ENCODE measurements around the gene MET. TPM values are rescaled to one million over a fixed set of nuclear protein-coding genes. Genes with fewer than 3 reads are reported as not detected.
A peak's percentile ranks its signal among the peaks of the same experiment; 100 is the strongest.

MET gene
- total and polyA plus RNA-seq, 12 donors: 3.1 to 23.3 (median 15.0) TPM

DNA sequence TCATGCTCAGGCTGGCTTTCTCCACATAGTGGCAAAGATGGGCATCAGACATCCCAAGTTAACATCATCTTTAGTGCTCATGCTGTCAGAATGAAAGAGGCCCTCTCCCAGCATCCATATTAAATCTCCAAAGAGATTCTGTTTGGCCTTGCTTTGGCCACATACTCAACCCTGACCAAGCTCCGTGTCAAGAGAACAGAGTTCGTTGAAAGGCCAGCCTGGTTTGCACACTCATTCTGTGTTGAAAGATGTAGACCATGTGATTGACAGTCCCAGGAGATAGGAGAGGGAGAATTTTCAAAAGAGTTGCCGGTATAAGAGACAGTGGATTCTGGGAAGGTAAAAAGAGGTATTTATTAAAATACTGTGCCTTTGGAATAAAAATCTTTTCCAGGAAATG lies 19.7 kb downstream of the MET start:
- Histone ChIP-seq H3K27ac (no peak overlapping the region), H3K4me3 (no peak overlapping the region), H3K27me3 (no peaks in the 10 kb centered on the region), H3K9me3 (no peaks in the 10 kb centered on the region), H3K36me3 (peaks cover 0 to 6% (median 0%) of the 10 kb centered on the region in 9 donors), H3K4me1 (peaks cover 0 to 27% (median 0%) of the 10 kb centered on the region in 9 donors)
- ATAC-seq (peak in 1 of 8 donors; percentile 39), DNase-seq (no peak)
- WGBS, 2 donors: 30 to 46% methylated on average over 3 of the region's 3 CpGs
- intact Hi-C loops (cut with DNase I): no loop called here
- TF ChIP-seq, protein P1, sequence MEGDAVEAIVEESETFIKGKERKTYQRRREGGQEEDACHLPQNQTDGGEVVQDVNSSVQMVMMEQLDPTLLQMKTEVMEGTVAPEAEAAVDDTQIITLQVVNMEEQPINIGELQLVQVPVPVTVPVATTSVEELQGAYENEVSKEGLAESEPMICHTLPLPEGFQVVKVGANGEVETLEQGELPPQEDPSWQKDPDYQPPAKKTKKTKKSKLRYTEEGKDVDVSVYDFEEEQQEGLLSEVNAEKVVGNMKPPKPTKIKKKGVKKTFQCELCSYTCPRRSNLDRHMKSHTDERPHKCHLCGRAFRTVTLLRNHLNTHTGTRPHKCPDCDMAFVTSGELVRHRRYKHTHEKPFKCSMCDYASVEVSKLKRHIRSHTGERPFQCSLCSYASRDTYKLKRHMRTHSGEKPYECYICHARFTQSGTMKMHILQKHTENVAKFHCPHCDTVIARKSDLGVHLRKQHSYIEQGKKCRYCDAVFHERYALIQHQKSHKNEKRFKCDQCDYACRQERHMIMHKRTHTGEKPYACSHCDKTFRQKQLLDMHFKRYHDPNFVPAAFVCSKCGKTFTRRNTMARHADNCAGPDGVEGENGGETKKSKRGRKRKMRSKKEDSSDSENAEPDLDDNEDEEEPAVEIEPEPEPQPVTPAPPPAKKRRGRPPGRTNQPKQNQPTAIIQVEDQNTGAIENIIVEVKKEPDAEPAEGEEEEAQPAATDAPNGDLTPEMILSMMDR (IDR thresholded peaks at IDR 0.05): no peak

DNA sequence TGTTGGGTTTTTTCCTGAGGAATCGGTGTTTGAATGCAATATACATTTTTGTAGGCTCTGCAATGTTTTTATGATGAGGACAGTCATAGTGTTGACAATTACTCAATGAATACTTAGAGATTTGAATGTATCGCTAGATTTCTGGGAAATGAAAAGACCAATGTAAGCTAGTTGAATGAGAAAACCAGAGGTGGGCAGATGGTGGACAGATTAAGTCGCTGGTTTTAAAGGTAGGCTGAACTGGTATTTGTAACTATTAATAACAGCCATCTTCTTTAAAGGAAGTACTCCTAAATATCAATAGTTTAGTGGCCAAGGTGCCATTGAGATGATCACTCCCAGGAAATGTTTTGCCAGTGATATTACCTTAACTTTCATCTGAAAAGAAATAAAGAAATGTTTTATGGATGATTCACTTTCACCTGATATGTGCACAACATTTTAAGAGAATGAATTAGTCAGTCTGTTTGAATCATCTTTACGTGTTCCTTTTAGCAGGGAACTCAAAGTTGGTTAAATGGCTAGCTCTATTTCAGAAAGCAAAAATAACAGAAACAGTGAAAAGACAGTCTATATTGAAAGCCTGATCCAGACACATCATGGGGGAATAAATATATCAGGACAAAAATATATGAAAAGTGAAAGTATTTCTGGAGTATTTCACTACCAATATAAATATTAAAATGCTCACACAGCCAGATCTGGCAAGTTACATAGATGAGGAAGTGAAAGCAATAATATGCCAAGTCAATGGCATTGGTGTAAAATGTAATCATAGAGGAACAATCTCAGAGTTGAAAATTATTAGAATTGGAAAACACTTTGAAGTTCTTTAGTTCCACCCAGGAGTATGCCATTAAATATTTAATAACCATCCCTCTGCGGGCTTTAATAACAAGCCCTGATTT lies 20.7 kb downstream of the MET start:
- intact Hi-C loops (cut with DNase I): no loop called here

DNA sequence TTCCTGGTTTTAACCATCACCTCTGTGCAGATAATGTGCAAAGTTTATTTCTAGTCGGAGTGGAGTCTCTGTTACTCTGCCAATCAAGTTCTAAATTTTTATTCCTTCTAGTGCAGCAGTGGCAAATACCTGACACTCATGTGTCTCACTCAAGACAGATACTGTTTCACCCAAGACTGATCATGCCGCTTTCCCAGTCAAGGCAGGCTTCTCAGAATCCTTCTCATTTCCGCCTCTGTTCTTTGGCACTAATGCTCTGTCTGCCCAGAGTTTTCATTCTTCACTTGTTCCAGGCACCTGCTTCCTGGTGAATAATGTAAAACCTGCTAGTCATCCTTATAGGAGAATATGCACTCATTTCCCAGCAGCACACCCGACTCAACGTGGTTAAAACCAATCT lies 24.7 kb downstream of the MET start:
- H3K36me3 ChIP-seq: peaks cover 0 to 6% (median 0%) of the 10 kb centered on the region in 9 donors
- peaks cover 0 to 35% (median 8%) of the 10 kb centered on the region in 9 donors for H3K4me1 ChIP-seq
- H3K27ac ChIP-seq: no peak overlapping the region
- no peaks in the 10 kb centered on the region for H3K9me3 ChIP-seq
- DNase-seq: no peak
- no peak overlapping the region for H3K4me3 ChIP-seq
- intact Hi-C loops (cut with DNase I): no loop called here
- no peak for ATAC-seq
- WGBS, 2 donors: 54 to 88% methylated on average over 5 of the region's 5 CpGs
- no peaks in the 10 kb centered on the region for H3K27me3 ChIP-seq
- TF ChIP-seq, protein P1 (IDR thresholded peaks at IDR 0.05): no peak

More for the DNA sequence above, 20.7 kb downstream of the MET start:
- Histone ChIP-seq H3K27me3 (no peaks in the 10 kb centered on the region), H3K9me3 (no peaks in the 10 kb centered on the region), H3K4me3 (no peak overlapping the region), H3K4me1 (peaks cover 0 to 26% (median under 1%) of the 10 kb centered on the region in 9 donors), H3K36me3 (peaks cover 0 to 6% (median 0%) of the 10 kb centered on the region in 9 donors), H3K27ac (no peak overlapping the region)
- DNase-seq (no peak), ATAC-seq (no peak)
- TF ChIP-seq, protein P1 (IDR thresholded peaks at IDR 0.05): no peak
- 84 to 87% methylated on average over 5 of the region's 5 CpGs for WGBS, 2 donors

DNA sequence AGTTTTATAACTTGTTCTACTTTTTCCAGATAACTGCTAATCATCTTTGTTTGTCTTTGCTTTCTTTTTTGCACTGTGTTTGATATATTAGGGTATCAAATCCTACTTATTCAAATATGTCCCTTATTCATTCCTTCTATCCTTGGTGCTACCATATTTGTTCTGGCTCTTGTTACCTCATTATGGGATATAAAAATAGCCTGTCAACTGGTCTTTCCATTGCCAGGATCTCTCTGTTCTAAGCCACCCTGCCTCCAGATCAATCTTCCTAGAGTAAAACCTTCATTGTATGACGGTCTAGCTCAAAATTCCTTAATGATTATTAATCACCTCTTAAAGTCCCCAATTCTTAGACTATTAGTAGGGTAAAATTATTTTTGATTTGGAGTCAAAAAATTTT lies 25.2 kb downstream of the MET start:
- ATAC-seq (no peak), DNase-seq (no peak)
- no peaks in the 10 kb centered on the region for H3K27me3 ChIP-seq
- H3K4me3 ChIP-seq: no peak overlapping the region
- H3K4me1 ChIP-seq: peaks cover 0 to 35% (median 8%) of the 10 kb centered on the region in 9 donors
- intact Hi-C loops (cut with DNase I): no loop called here
- TF ChIP-seq, protein P1 (IDR thresholded peaks at IDR 0.05): no peak
- no peaks in the 10 kb centered on the region for H3K9me3 ChIP-seq
- WGBS, 2 donors: 93 to 95% methylated on average over 1 of the region's 1 CpG
- H3K36me3 ChIP-seq: peaks cover 0 to 6% (median 0%) of the 10 kb centered on the region in 9 donors
- H3K27ac ChIP-seq: no peak overlapping the region

All from heart right ventricle (tissue), 16 donors.